OCI-LY1 (cell line): Measurements from ENCODE around the gene MRPL33.

Source experiments
- H2AFZ ChIP-seq: fragments of 200-600 bp; sonication (generic), shearing (Covaris generic); 2 replicates; pipeline ENCODE4 v1.6.0; 2014; ENCODE audit warnings: antibody characterized with exemption, mild to moderate bottlenecking, low read length
- H3F3A ChIP-seq: fragments of 200-600 bp; sonication (generic), shearing (Covaris generic); 2 replicates; pipeline ENCODE4 v1.6.0; 2014; ENCODE audit warnings: mild to moderate bottlenecking, antibody characterized with exemption, low read length, moderate library complexity; ENCODE audit not compliant: insufficient read depth
- H3K27ac ChIP-seq: fragments of 200-600 bp; sonication (generic); 2 replicates; pipeline ENCODE4 v1.5.1; 2014; ENCODE audit warnings: low read length, mixed run types, mild to moderate bottlenecking, low read depth; ENCODE audit not compliant: poor library complexity, severe bottlenecking
- H3K27me3 ChIP-seq: fragments of 200-600 bp; sonication (generic); 2 replicates; pipeline ENCODE4 v1.6.0; 2014; ENCODE audit warnings: antibody characterized with exemption, mild to moderate bottlenecking, low read length, moderate library complexity; ENCODE audit not compliant: insufficient read depth
- H3K36me3 ChIP-seq: fragments of 200-600 bp; sonication (generic); 2 replicates; pipeline ENCODE4 v1.6.1; 2014; ENCODE audit warnings: mild to moderate bottlenecking, antibody characterized with exemption, low read length, moderate library complexity, mixed read lengths; ENCODE audit not compliant: insufficient read depth
- H3K4me1 ChIP-seq: fragments of 200-600 bp; sonication (generic); 2 replicates; pipeline ENCODE4 v1.5.1; 2014; ENCODE audit warnings: mild to moderate bottlenecking, low read length, moderate library complexity; ENCODE audit not compliant: insufficient read depth, severe bottlenecking
- H3K4me2 ChIP-seq: fragments of 200-600 bp; sonication (generic), shearing (Covaris generic); 2 replicates; pipeline ENCODE4 v1.6.1; 2014; ENCODE audit warnings: low read length
- H3K4me3 ChIP-seq: fragments of 200-600 bp; sonication (generic); 2 replicates; pipeline ENCODE4 v1.5.1; 2014; ENCODE audit warnings: low read length, low read depth, mild to moderate bottlenecking, mixed read lengths; ENCODE audit not compliant: poor library complexity, severe bottlenecking
- H3K79me2 ChIP-seq: fragments of 200-600 bp; shearing (Covaris generic); 2 replicates; pipeline ENCODE4 v1.6.1; 2016; ENCODE audit warnings: mixed run types, low read length, mixed read lengths; ENCODE audit not compliant: insufficient read depth
- H3K9ac ChIP-seq: fragments of 200-600 bp; sonication (generic), shearing (Covaris generic); 2 replicates; pipeline ENCODE4 v1.6.1; 2014; ENCODE audit warnings: mild to moderate bottlenecking, low read length, mixed read lengths
- H3K9me2 ChIP-seq: fragments of 200-600 bp; sonication (generic), shearing (Covaris generic); 2 replicates; pipeline ENCODE4 v1.6.1; 2014; ENCODE audit warnings: low read depth, mild to moderate bottlenecking, low read length, mixed read lengths
- H3K9me3 ChIP-seq: fragments of 200-600 bp; shearing (Covaris generic); 2 replicates; pipeline ENCODE4 v1.6.1; 2014; ENCODE audit warnings: low read length, mixed read lengths
- H4K20me1 ChIP-seq: fragments of 200-600 bp; sonication (generic), shearing (Covaris generic); 2 replicates; pipeline ENCODE4 v1.6.0; 2016; ENCODE audit warnings: mild to moderate bottlenecking, low read length; ENCODE audit not compliant: insufficient read depth
- EZH2 ChIP-seq: fragments of 200-600 bp; sonication (generic), shearing (Covaris generic); IDR thresholded peaks from 2 replicates; pipeline ENCODE4 v1.8.0; 2017; ENCODE audit warnings: borderline replicate concordance, mixed run types, mild to moderate bottlenecking, antibody characterized with exemption, low read length, moderate library complexity, mixed read lengths
- TF ChIP-seq, protein P1 (sequence below): fragments of 200-600 bp; sonication (generic), shearing (Covaris generic); IDR thresholded peaks from 2 replicates; pipeline ENCODE4 v1.5.1; 2017; ENCODE audit warnings: mild to moderate bottlenecking, antibody characterized with exemption, low read length, moderate library complexity, mixed read lengths

MRPL33 gene

DNA sequence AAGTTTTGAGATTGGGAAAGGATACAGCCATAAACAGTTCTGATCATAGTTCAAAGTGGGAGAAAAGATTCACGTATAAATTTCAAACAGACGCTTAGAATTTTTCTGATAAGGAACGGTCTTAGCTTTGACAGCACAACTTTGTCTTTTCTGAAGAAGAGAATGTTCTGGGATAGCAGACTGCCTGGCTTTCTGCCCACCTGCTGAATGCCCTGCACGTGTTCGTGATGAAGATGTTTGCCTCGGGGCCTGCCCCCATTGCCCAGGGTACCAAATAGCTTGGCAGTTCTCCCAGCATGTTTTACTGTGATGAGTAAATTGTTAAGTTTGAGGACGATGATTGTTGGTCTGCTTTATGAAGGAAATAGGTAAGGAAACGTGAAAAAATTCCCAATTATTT is 4.6 kb downstream of the MRPL33 start:
- TF ChIP-seq, protein P1, sequence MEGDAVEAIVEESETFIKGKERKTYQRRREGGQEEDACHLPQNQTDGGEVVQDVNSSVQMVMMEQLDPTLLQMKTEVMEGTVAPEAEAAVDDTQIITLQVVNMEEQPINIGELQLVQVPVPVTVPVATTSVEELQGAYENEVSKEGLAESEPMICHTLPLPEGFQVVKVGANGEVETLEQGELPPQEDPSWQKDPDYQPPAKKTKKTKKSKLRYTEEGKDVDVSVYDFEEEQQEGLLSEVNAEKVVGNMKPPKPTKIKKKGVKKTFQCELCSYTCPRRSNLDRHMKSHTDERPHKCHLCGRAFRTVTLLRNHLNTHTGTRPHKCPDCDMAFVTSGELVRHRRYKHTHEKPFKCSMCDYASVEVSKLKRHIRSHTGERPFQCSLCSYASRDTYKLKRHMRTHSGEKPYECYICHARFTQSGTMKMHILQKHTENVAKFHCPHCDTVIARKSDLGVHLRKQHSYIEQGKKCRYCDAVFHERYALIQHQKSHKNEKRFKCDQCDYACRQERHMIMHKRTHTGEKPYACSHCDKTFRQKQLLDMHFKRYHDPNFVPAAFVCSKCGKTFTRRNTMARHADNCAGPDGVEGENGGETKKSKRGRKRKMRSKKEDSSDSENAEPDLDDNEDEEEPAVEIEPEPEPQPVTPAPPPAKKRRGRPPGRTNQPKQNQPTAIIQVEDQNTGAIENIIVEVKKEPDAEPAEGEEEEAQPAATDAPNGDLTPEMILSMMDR: no peak
- TF ChIP-seq EZH2: no peak
- H3K9me2 ChIP-seq: no peaks in the 10 kb centered on the region
- H3K4me3 ChIP-seq: no peak overlapping the region
- H3K36me3 ChIP-seq: peaks cover 38% of the 10 kb centered on the region; the same call in 1 of the 2 replicates
- no peak overlapping the region for H3K9ac ChIP-seq
- H2AFZ ChIP-seq: no peak overlapping the region
- no peak overlapping the region for H3K4me2 ChIP-seq
- H4K20me1 ChIP-seq: 0 out of 2 replicates have a peak, but pooled peaks cover 2% of the 10 kb centered on the region
- peaks cover 39% of the 10 kb centered on the region for H3K79me2 ChIP-seq
- no peak overlapping the region for H3K27ac ChIP-seq
- no peaks in the 10 kb centered on the region for H3F3A ChIP-seq
- no peaks in the 10 kb centered on the region for H3K27me3 ChIP-seq
- no peaks in the 10 kb centered on the region for H3K9me3 ChIP-seq
- H3K4me1 ChIP-seq: peaks cover 18% of the 10 kb centered on the region

DNA sequence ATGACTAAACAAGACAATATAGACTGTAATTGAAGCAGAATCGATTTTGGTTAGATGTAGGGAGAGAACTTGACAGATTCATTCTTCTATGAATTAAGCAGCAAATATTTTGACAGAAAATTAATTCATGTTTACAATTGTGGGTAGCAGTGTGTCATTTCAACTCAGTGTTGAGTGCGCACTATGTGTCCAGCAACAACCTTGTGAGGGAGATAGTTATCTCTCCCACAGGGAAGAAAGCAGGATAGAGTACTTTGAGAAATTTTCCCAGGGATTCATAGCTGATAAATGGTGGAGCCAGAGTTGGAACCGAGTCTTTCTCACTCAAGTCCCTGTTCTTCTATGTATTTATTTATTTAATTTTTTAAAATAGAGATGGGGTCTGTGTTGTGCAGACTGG is 5.2 kb downstream of the MRPL33 start:
- TF ChIP-seq EZH2: no peak
- TF ChIP-seq, protein P1: no peak
- Histone ChIP-seq H3K27ac (no peak overlapping the region), H3K27me3 (no peaks in the 10 kb centered on the region), H4K20me1 (0 out of 2 replicates have a peak, but pooled peaks cover 2% of the 10 kb centered on the region), H3K9me3 (no peaks in the 10 kb centered on the region), H3K9ac (no peak overlapping the region), H3K36me3 (peaks cover 38% of the 10 kb centered on the region; the same call in 1 of the 2 replicates), H3K4me2 (no peak overlapping the region), H3F3A (no peaks in the 10 kb centered on the region), H3K4me1 (peaks cover 16% of the 10 kb centered on the region), H3K79me2 (peaks cover 39% of the 10 kb centered on the region), H3K9me2 (no peaks in the 10 kb centered on the region), H2AFZ (no peak overlapping the region), H3K4me3 (no peak overlapping the region)

DNA sequence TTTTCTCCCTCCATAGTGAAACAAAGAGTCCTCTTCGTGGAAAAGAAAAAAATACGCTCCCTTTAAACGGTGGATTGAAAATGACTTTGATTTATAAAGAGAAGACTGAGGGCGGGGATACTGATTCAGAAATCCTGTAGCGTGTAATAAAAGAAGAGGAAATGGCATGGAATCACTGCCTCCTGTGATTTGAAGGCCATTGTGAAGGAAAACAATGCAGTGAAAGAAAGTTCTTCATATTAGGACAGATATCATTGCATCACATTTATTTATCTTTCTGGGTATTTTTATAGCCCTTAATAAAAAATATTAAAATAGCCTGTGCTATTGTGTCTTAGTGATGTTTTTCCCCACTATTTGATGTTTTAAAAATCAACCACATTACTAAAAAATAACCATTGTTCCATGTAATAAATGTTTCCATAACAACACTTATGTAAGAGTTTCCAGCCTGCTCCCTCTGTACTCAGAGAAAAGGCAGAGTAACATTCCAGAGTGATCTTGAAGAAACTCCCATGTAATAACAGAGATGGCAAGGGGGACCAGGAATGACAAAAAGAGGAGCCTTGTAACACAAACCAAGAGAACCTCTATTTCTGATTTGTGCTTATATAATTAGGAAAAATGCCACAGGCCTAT is 8.0 kb downstream of the MRPL33 start:
- H3K27me3 ChIP-seq: no peaks in the 10 kb centered on the region
- no peaks in the 10 kb centered on the region for H3K9me3 ChIP-seq
- H3K27ac ChIP-seq: no peak overlapping the region
- no peak overlapping the region for H2AFZ ChIP-seq
- no peak overlapping the region for H3K4me2 ChIP-seq
- no peaks in the 10 kb centered on the region for H3F3A ChIP-seq
- H3K9ac ChIP-seq: no peak overlapping the region
- peaks cover 18% of the 10 kb centered on the region for H3K79me2 ChIP-seq
- H3K4me3 ChIP-seq: no peak overlapping the region
- H4K20me1 ChIP-seq: 0 out of 2 replicates have a peak, but pooled peaks cover 2% of the 10 kb centered on the region
- peaks cover 24% of the 10 kb centered on the region; the same call in 1 of the 2 replicates for H3K36me3 ChIP-seq
- no peaks in the 10 kb centered on the region for H3K4me1 ChIP-seq
- no peaks in the 10 kb centered on the region for H3K9me2 ChIP-seq
- TF ChIP-seq EZH2: no peak
- TF ChIP-seq, protein P1: no peak
